CD4-positive, alpha-beta T cell treated with Interleukin-1 beta for 1 hour (primary cell): Measurements from ENCODE around the gene SRCIN1.
A peak's percentile ranks its signal among the peaks of the same experiment; 100 is the strongest.

Experiments
- DNase-seq, 2 donors: peaks; one replicate each; pipeline ENCODE4 v3.0.0-alpha.2; 2020 to 2022

Gene SRCIN1

DNA sequence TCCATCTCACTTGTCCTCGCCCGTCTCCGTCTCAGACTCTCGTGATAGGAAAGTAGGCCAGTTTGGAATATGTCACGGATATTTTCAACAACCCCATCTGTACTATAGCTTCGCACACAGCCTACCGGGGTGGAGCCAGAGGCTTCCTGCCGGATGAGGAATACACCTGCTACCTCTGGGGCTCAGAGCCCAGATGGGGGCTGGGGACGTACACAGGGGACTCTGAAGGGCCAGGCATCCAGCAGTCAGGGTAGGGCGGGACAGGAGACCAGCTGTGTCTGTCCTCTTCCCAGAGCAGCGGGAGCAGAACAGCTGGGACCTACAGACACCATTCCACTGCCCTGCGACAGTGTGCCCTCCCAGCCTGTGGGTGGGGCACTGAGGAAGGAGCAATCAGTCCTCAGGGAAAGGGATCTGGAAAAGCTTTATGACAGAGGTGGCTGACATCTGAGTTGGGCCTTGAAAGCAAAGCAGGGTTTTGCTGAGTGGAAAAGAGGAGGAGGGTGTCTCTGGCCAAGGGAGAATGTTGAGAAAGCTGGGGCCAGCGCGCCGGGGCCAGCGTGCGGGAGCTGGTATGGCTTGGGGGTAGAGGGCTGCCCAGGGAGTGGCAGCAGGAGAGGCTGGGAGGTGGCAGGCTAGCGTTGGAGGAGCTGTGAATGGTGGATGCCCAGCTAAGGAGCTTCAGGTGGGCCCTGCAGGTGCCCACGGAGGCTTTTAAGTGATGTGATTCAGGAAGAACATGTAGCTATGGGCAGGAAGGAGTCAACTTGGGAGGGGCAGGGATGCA, 11.5 kb upstream of the SRCIN1 start:
- no peak for DNase-seq

DNA sequence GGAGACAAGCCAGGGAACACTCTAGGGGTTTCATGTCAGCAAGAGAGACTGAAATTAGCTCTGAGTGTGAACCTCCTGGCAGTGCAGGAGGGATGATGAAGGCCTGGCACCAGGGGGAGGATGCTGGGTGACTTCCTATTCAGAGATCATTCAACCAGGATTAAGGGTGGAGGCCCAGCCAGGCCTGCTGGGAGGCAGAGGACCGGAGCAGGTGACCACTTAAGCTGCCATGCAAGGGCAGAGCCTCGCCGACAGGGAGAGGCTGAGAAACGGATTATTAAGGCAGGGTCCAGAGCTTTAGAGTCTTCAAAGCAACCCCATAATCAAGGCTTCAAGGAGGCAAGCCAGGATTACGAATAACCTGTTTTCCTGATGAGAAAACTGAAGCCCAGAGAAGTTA, 10.6 kb upstream of the SRCIN1 start:
- DNase-seq: no peak

GRCh38 chr17:38613981-38614779, 8.4 kb upstream of the SRCIN1 start:
- DNase-seq: no peak

DNA sequence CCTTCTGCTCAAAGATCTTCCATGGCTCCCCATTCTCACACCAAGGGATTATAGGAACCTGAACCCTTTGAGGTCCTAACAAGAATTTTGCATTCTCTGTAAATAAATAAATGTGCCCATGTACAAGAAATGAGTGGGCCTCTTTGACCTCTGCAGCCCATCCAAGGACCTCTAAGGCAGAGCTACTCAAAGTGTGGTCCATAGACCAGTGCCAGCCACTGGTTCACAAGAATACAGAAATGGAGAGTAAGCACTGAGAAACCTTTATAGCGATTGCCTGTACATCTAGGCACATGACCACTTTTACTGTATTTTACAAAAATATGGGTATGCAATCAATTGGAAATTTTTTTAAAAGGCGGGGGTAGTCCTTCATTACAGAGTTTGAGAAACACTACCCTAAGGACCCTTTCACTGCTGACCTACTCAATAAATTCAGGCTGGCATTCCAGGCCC, 7.8 kb upstream of the SRCIN1 start:
- no peak for DNase-seq

DNA sequence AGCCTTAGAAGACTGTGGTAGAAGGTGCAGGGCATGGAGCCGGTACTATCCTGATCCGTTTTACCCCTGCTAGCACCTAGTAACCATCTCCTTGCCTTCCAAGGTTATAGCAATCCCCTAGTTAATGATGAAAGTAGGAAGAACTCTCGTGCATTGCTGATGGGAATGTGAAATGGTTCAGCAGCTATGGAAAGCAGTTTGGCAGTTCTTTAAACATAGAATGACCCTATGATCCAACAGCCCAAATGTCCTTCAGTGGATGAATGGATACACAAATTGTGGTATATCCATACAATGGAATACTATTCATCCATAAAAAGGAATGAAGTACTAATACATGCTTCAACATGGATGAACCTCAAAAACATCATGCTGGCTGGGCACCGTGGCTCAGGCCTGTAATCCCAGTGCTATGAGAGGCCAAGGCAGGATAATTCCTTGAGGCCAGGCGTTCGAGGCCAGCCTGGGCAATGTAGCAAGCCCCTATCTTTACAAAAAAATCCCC, 6.2 kb upstream of the SRCIN1 start:
- no peak for DNase-seq

DNA sequence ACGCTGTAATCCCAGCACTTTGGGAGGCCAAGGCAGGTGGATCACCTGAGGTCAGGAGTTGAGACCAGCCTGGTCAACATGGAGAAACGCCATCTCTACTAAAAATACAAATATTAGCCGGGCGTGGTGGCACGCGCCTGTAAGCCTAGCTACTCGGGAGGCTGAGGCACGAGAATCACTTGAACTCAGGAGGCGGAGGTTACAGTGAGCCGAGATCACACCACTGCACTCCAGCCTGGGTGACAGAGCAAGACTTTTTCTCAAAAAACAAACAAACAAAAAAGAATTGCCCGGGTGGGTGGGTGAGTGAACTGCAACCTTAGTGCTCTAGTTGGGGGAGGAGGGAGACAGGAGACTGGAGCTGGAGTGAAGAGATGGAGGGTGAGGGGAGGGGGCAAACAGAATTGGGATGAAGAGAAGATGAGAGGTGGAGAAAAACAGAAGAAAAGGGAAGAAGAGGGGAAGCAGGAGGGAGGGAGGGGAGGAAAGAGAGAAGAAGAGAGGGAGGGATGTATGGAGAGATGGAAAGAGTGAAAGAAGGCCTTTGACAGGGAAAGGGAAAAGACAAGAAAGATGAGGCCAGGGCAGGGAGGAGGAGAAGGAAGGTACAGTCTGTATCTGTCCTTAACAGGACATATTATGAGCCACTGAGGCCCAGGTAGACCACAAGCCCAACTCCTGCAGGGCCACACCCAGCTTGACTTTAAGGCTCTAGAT, 5.5 kb upstream of the SRCIN1 start:
- DNase-seq: no peak

DNA sequence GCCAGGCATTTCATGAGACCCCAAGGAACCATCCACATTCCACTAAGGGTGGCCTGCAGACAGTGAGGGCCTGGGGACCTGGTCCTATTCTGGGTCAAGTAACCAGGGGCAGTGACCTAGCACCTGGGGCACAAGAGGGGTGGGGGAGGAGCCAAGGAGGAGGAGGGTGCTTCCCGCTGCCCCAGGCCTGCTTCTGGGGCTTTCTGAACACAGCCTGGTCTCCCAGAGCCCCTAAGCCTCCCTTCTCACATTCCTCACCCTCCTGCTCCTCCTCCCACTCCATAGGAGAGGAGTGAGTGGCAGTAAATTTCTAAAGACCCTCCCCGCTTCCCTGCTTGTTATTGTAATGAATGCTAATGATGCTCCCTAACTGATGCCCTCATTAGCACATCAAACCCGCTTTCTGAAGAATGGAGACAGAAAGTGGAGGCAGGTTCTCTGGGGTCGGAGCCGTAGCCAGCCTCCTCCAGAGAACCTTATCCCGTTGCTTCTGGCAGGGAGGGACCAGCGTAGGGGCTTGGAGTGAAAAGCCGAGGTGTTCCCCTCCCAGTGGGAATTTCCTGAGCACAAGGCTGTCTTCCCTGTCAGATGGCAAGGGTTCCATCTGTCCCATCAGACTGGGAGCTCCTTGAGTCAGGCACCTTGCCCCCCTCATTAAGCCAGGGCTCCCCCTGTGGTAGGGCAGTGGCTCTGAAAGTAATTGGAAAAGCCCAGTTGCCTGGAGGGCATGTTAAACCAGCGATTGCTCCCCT, 3.7 kb upstream of the SRCIN1 start:
- DNase-seq: no peak

GRCh38 chr17:38608648-38609047, 2.9 kb upstream of the SRCIN1 start:
- DNase-seq: no peak

DNA sequence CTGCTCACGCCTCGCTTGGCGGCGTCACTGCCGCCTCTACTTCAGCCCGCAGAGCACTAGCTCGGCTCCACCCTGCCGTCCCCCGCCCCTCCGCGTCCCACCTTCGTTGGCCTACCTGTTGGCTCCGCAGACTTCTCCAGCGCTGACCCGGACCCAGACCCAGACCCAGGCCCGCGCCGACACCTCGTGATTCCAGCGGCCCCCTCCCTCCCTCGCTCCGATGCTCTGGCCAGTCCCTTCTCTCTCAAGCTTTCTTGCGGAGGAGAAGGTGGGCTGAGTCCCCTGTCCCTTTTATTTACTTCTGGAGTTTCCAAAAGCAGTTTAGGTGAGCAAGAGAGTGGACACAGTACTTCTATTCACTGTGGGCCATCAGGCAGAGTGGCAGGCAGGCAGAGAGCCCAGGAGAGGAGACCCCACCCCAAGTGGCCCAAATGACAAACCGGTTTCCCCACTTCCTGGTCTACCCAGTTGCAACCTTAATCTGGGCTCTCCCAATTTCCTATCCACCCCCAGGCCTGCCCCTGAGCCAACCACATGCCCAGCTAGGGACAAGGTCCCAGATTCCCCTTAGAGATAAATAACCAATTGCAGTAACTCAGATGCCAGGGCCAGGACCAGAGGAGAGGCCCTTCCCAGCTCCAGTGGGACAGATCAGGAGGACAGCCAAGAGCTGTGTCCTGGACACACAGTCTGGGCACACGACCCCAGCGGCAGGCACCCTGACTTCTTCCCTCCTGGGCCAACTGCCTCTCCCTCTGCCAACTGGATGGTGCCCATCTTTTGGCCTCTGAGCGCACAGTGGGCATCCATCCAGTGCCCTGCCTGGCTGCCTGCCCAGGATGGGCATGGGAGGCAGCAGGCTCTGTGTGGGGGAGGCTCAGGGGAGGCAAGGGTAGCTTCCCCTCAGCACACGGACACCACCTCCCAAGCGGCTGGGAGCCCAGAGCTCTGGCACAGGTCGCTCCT, 1.2 kb upstream of the SRCIN1 start:
- no peak for DNase-seq

DNA sequence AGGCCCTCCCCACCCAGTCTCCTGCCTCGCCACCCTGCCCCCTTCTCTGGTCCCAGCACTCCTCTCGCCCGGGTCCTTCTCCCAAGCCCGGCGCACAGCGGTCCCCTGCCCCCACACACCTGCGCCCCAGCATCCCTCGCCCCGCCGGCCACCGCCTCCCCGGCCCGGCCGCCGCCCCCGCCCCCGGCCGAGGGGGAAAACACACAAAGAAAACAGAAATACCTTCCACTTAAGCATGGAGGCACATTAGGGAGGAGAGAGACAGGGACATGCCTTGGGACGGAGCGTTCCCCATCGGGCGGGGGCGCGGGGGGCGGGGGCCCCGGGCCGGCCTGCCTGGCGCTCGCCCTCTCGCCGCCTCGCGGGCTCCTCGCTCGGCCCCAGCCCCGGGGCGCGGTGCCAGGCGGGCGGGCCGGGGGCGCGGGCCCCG, 326 bp downstream of the SRCIN1 start:
- no peak for DNase-seq

DNA sequence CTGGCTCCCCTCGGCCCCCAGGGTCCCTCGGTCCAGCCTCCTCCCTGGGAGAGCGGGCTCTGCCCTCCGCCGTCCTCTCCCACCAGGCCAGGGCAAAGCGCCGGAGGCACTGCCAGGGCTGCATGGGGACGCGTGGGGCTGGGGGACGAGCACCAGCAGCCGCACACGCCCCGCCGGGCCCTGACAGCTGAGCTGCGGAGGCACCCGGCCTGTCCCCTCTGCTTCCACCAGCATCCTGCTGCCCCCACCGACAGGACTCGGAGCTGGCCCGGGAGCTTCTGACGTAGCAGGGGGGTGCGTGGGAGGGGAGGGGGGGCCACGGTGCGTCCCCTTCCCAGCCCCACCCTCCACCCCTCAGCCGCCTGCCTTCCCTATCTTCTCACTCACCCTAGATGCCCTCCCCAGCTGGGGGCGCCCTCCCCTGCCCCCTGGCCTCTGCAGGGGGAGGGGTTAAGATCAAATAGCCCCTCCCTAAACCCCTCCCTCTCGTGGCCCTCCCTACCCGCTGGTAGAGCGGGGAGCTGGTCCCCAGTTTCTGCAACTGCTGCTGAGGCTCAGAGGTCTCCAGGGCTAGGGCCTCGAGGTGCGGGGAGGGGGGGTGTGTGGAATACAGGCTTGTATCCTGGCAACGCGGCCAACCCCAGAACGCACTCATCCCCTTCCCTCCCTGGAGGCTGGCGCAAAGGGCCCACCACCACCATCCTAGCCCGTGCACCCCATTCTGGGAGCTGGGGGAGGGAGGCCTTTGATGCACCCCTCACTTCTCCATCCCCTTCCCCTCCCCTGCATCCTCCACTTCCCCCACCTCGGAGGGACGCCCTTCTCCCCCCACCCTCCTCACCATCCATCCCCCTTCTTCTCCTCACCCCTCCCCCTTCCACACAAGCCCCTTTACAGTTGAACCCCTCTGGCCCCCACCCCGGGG, 1.0 kb downstream of the SRCIN1 start:
- peak; percentile 8 to 26 for DNase-seq

GRCh38 chr17:38603786-38604478, 1.8 kb downstream of the SRCIN1 start:
- DNase-seq: no peak

DNA sequence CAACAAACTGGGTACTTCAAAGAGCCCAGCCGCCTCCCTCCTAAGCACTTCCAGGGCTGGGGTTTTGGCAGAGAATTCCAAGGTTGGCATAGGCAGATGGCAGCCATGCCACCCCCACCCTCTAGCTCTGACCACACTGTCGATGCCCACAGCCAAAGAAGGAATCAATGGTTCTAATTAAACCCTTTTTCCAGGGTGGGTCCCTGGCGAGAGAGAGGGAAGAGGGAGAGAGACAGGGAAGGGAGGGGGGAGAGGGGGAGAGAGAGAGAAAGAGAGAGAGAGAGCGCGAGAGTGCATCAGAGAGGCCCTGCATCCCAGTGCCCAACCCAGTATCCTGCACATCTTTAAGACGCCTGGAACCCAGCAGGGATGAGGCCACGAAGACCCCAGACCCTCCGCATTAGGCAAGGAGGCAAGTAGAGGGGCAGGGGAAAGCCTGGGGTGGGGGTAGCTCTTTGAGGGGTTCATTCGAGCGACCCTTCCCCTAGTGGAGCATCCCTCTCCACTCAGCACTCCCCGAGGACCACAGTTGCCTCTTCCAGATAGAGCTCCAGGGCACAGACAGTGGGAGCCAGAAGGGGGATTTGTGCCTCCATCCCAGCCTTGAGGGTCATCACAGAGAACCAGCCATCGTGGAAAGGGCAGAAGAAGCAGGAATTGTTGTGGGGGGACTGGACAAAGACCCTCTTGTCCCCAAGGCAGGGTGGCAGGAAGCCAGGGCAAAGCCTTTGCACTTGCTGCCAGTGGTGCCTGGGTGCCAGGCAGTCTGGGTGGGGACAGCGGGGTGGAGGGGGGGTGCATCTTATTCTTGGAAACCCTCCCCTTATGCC, 2.6 kb downstream of the SRCIN1 start:
- no peak for DNase-seq

GRCh38 chr17:38602453-38602852, 3.3 kb downstream of the SRCIN1 start:
- DNase-seq: no peak

- no peak for DNase-seq
These were observed 4.0 kb downstream of the SRCIN1 start for GRCh38 chr17:38601539-38602351.

- DNase-seq: no peak
These were observed 4.8 kb downstream of the SRCIN1 start for GRCh38 chr17:38600906-38601305.

- no peak for DNase-seq
These were observed 5.3 kb downstream of the SRCIN1 start for GRCh38 chr17:38600416-38600815.

GRCh38 chr17:38599398-38599856, 6.3 kb downstream of the SRCIN1 start:
- DNase-seq: no peak
